Parietal lobe (tissue), 1 donor: Measurements from ENCODE around the gene XKRX. TPM values are rescaled to one million over a fixed set of nuclear protein-coding genes. Genes with fewer than 3 reads are reported as not detected.

Experiments
- total RNA-seq: library from RNA; depleted of rRNA; stranded (reverse); fragments of >200 nt; gene quantifications from one replicate; pipeline ENCODE4 v1.2.3, GENCODE V29; 2014

Gene XKRX
- total RNA-seq, result not detected

DNA sequence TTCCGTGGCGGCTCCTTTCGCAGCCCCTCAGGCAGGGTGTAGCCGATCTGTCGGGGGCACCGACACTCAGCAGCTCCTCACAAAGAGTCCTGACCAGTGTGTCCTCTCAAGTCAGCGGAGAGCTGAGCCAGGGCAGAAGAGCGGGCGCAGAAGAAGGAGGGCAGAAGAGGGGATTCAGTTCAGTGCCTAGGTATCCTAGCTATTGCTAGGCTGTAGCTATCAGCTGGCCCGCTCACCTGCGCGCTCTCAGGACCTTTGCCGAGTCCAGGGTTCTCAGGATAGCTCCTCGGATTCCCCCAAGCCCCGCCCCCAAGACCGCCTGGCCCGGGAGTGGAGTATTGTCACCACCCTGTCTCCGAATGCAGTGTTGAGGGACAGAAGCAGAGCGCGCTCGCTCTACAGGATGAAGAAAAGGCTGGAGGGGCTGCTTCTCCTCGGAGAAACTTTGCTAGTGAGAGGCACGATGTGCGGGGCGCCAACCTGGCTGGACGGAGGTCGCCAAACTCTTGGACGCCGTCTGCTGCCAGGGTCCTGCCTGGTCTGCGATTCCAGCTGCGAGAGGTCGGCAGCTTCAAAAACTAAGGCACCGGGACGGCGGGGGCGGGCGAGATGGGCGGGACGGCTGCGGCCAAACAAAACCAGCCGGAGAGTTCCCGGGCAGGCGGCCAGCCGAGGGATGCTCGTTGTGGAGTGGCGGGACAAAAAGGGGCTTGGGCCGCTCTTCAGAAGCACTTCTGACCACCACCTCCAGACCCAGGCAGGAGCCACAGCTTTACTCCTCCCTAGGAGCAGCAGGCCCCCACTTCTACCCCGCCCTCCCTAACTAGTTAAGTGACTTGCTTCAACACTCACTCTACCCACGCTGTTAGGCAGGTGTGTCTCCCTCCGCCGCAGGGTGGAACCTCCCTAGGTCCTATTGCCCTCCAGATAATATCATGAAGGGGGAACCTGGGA lies at the start of gene XKRX:
Gene XKRX (minus strand): TSS at position 258 of the 954 bp plus-strand sequence. CDS start 613 bp downstream, outside the sequence.

DNA sequence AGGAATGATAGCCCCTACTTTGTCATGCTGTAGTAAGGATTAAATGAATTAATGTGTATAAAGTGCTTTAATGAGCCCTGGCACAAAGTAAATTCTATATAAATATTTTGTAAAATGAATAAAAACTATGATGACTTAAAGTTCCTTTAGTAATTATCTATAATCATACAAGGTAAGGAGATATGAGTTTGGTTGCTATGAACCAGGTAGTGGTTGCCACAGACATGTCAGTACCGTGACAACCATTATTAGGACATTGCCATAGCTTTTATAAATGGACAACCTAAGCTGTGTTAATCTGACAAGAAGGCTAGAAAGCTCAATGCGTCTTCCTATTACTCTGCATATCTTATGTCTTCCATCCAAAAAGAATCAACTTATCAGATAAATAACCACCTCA lies 40.7 kb upstream of the XKRX start, which contains the start of gene ARL13A:
Gene ARL13A (plus strand): TSS at position 301 of the 400 bp plus-strand sequence. CDS start 3,982 bp downstream, outside the sequence.

DNA sequence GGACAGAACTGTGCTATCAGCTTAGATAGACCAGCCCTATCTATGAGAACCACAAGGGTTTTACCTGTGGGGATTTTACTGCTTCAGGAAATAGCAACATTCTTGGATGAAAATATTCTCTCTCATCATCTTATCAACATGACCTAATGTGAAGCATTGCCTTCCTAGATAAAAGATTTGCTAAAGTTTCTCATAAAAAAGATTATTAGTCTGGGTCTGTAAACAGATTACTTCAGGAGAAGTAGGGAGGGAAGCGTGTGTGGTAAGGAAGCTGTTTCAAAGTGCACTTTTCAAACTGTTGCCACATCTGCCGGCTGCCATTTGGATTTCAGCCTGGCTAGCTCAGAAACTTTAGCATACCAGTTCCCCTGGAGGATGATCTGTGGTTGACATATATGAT lies 54.4 kb downstream of the XKRX start, which contains the start of gene NOX1:
Gene NOX1 (minus strand): TSS at position 35 of the 400 bp plus-strand sequence. CDS start 220 bp downstream, outside the sequence.

Other genes with a start within 250 kb of the XKRX start
- gene SYTL4, start 196.8 kb downstream of the XKRX start, total RNA-seq, result 1.3 TPM
- 18.8 TPM for gene CSTF2, start 108.5 kb downstream of the XKRX start, total RNA-seq
- not detected for gene NOX1, start 54.6 kb downstream of the XKRX start, total RNA-seq
- not detected for gene ARL13A, start 40.8 kb upstream of the XKRX start, total RNA-seq
- 9.7 TPM for gene TRMT2B, start 123.2 kb upstream of the XKRX start, total RNA-seq
- 67.3 TPM for gene TMEM35A, start 150.0 kb upstream of the XKRX start, total RNA-seq
- 13.5 TPM for gene CENPI, start 169.3 kb upstream of the XKRX start, total RNA-seq